Measurements from ENCODE around the gene VPS37D. TPM values are rescaled to one million over a fixed set of nuclear protein-coding genes. Genes with fewer than 3 reads are reported as not detected.

VPS37D gene
- total and polyA plus RNA-seq, 10 of the 15 experiments (the other 5 are each of a cell fraction or from before 2014, with no cell fraction given) = 0.10 to 0.45 (median 0.16) TPM; not detected in 6

GRCh38 chr7:73621168-73622063 lies 46.2 kb upstream of the VPS37D start:
- Histone ChIP-seq H3K9me3 (replicated peaks; ENCODE audit: control insufficient read depth, insufficient read depth, low read length) (no peaks in the 10 kb centered on the region), H3K36me3 (ENCODE audit: control insufficient read depth in 2 of 2, insufficient read depth in 2 of 2, low read length in 1 of 2) (no peaks in the 10 kb centered on the region), H3K4me3 (no peak overlapping the region), H3K79me2 (ENCODE audit: control insufficient read depth, insufficient read depth, low read length) (no peaks in the 10 kb centered on the region), H3K4me2 (ENCODE audit: control insufficient read depth, insufficient read depth) (no peak overlapping the region), H3K27ac (ENCODE audit: control insufficient read depth, insufficient read depth) (no peak overlapping the region), H3K4me1 (ENCODE audit: control insufficient read depth, insufficient read depth, low read length) (no peaks in the 10 kb centered on the region), H3K9ac (ENCODE audit: control insufficient read depth, insufficient read depth, low read length) (no peak overlapping the region), H3K27me3 (replicated peaks in 1 of 2; ENCODE audit: control insufficient read depth in 2 of 2, insufficient read depth in 2 of 2, low read length in 1 of 2) (peaks cover 0 to 6% of the 10 kb centered on the region in 2 experiments; a peak in 2 of 4 replicates), H2AFZ (ENCODE audit: control insufficient read depth, low read depth, low read length) (no peak overlapping the region), H4K20me1 (ENCODE audit: control insufficient read depth, insufficient read depth) (no peaks in the 10 kb centered on the region)
- FAIRE-seq (no peak), ATAC-seq (no peak), DNase-seq (ENCODE audit: low read depth, low spot score) (no peak)
- in situ Hi-C loops (cut with MboI) = no loop called here
- no TSS peak for BruUV-seq (replicated peaks)
- no peak for TF ChIP-seq MTA2 (IDR thresholded peaks at IDR 0.05; ENCODE audit: low read depth)
- TF ChIP-seq EZH2 (IDR thresholded peaks at IDR 0.05; ENCODE audit: borderline replicate concordance, control insufficient read depth, low read depth, low read length) = no peak
- TF ChIP-seq ATF2 (IDR thresholded peaks at IDR 0.05; ENCODE audit: low read length) = no peak
- TF ChIP-seq GABPA (IDR thresholded peaks at IDR 0.05; ENCODE audit: low read depth) = no peak
- intact Hi-C loops (cut with micrococcal nuclease; ENCODE audit: unreplicated experiment) = no loop called here
- POLR2A ChIA-PET = no interaction called here
- SMC1A ChIA-PET (ENCODE audit: uncharacterized antibody, unreplicated experiment) = no interaction called here
- WGBS (ENCODE audit: insufficient coverage, insufficient replicate concordance, low lambda C conversion rate, missing lambda C conversion rate) = 21% methylated on average over 6 of the region's 7 CpGs
- RAD21 ChIA-PET (ENCODE audit: unreplicated experiment) = no interaction called here
- CTCF ChIA-PET = interaction anchor here (0.6 to 1.2 kb wide), 4 partner anchors 8 to 111 kb away, joined by 3 to 4 read pairs (median 3); no protein-coding TSS in a partner anchor

- no peaks in the 10 kb centered on the region for H3K9me3 ChIP-seq (replicated peaks; ENCODE audit: control insufficient read depth, insufficient read depth, low read length)
- FAIRE-seq (no peak), DNase-seq (ENCODE audit: low read depth, low spot score) (no peak), ATAC-seq (no peak)
- POLR2A ChIA-PET = no interaction called here
- in situ Hi-C loops (cut with MboI) (no loop called here), intact Hi-C loops (cut with micrococcal nuclease; ENCODE audit: unreplicated experiment) (no loop called here)
- 22% methylated on average over 2 of the region's 2 CpGs for WGBS (ENCODE audit: insufficient coverage, insufficient replicate concordance, low lambda C conversion rate, missing lambda C conversion rate)
- no peaks in the 10 kb centered on the region for H4K20me1 ChIP-seq (ENCODE audit: control insufficient read depth, insufficient read depth)
- H3K9ac ChIP-seq (ENCODE audit: control insufficient read depth, insufficient read depth, low read length) = no peak overlapping the region
- no peak overlapping the region for H2AFZ ChIP-seq (ENCODE audit: control insufficient read depth, low read depth, low read length)
- BruUV-seq (replicated peaks) = no TSS peak
- no peak overlapping the region for H3K4me2 ChIP-seq (ENCODE audit: control insufficient read depth, insufficient read depth)
- H3K4me1 ChIP-seq (ENCODE audit: control insufficient read depth, insufficient read depth, low read length) = no peaks in the 10 kb centered on the region
- SMC1A ChIA-PET (ENCODE audit: uncharacterized antibody, unreplicated experiment) = no interaction called here
- CTCF ChIA-PET = no interaction called here
- peaks cover 0 to 6% of the 10 kb centered on the region in 2 experiments; a peak in 2 of 4 replicates for H3K27me3 ChIP-seq (replicated peaks in 1 of 2; ENCODE audit: control insufficient read depth in 2 of 2, insufficient read depth in 2 of 2, low read length in 1 of 2)
- RAD21 ChIA-PET (ENCODE audit: unreplicated experiment) = no interaction called here
- no peaks in the 10 kb centered on the region for H3K79me2 ChIP-seq (ENCODE audit: control insufficient read depth, insufficient read depth, low read length)
- no peak overlapping the region for H3K27ac ChIP-seq (ENCODE audit: control insufficient read depth, insufficient read depth)
- no peak overlapping the region for H3K4me3 ChIP-seq
- no peaks in the 10 kb centered on the region for H3K36me3 ChIP-seq (ENCODE audit: control insufficient read depth in 2 of 2, insufficient read depth in 2 of 2, low read length in 1 of 2)
- no peak for TF ChIP-seq NBN (IDR thresholded peaks at IDR 0.05)
- no peak for TF ChIP-seq MTA2 (IDR thresholded peaks at IDR 0.05; ENCODE audit: low read depth)
- TF ChIP-seq SMARCA5 (IDR thresholded peaks at IDR 0.05) = no peak
- TF ChIP-seq TCF7 (IDR thresholded peaks at IDR 0.05; ENCODE audit: borderline replicate concordance) = no peak
- TF ChIP-seq ZNF687 (IDR thresholded peaks at IDR 0.05) = no peak
- no peak for TF ChIP-seq HSF1 (IDR thresholded peaks at IDR 0.05; ENCODE audit: low read depth, low read length)
These were observed 45.1 kb upstream of the VPS37D start for GRCh38 chr7:73622527-73622908.

All from GM12878 (cell line).